GM19239 (cell line): Measurements from ENCODE around the gene CCDC83.
"Not testable (repeated sequence)": the region's sequence is repeated elsewhere in the genome, so short reads cannot be mapped to it uniquely, and the experiment has no call there.

Source experiments
- DNase-seq: peaks from one replicate; pipeline ENCODE4 v3.0.0; 2011; ENCODE audit warnings: low spot score; ENCODE audit not compliant: insufficient read length
- FAIRE-seq: peaks from 2 replicates; lab custom pipeline; 2011; peaks lifted over from hg19 to GRCh38; lab: Jason Lieb, UNC

CCDC83 gene

DNA sequence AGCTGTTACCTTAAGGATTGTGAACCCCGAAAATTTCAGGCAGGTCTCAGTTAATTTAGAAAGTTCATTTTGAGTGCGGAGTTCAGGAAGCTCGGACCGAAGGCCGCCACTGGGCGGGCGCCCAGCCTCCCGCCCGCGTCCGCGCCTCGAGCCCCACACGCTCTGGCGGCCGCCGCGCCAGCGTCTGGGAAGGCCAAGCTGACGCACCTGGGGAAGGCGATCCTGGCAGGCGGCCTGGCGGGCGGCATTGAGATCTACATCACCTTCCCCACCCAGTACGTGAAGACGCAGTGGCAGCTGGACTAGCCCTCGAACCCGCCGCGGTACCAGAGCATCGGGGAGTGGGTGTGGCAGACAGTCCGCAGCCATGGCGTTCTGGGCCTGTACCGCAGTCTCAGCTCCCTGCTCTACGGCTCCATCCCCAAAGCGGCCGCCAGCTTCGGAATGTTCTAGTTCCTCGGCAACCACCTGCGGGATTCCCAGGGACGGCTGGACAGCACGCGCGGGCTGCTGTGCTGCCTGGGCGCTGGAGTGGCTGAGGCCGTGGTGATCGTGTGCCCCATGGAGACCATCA, 79.5 kb downstream of the CCDC83 start:
- no peak for DNase-seq
- no peak for FAIRE-seq

DNA sequence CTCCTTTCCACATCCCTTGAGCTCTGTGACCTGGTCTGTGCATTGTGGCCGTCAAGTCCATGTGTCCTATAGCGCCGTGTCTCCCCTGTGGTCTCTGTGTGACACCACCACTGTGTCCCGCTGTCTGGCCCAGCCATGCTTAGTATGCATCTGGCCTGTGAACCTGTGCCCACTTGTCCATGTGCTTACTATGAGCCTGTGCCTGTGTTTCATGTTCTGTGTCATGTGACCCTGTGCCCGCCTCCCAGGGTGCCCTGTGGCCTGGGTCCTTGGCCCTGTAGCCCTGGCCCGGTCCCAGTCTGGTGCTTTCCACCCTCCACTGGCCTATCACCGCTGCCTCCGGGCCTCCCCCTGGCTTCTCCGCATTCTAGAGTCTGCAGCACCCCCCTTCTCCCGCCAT, 80.6 kb downstream of the CCDC83 start:
- DNase-seq (no peak), FAIRE-seq (no peak)

DNA sequence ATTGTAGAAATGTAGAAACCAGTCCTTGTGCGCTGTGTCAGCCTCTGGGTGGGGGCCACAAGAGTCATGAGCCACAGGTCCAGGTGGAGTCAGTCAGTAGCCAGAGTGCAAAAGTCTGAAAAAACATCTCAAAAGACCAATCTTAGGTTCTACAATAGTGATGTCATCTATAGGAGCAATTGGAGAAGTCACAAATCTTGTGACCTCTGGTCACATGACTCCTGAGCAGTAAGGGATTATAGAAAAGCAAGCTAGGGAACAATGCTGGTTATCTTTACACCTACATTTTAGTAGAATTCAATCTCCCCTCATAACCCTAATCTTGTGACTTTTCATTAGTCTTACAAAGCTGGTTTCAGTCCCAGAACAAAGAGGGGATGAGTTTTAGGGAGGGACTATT, 82.7 kb downstream of the CCDC83 start:
- DNase-seq = no peak
- no peak for FAIRE-seq

DNA sequence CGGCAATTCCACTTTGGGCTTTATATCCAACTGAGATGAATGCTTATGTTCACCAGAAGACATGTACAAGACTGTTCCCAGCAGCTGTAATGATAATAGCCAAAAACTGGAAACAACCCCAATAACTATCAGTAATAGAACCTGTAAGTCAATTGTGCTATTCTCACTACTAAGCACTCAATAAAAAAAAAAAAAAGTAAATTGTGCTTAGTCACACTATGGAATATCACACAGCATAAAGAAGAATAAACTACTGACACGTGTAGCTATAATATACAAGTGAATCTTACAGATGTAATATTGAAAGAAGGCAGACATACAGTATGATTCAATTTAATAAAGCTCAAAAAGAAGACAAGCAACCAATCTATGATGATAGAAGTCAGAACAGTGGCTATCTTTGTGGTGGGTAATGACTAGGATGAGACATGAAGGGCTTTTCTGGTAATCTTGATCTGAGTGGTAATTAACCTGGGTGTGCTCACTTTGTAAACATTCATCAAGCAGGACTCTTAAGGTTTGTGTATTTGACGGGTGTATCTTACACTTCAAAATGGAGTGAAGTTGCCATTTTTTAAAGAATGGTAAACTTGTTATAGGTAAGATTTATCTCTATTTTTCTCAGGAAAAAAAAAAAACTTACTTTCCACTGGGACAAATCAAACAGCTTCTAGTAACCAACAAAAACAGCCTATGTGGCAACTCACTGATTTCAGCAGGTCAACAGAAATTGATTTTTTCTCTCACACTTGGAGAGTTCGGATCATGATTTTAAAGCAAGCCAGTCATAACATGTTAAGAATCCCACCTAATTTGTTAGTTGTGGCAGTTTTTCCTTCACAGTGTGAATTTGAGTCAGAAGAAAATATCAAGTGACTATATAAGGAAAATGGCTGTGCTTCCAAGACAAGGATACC, 84.2 kb downstream of the CCDC83 start:
- no peak for FAIRE-seq

DNA sequence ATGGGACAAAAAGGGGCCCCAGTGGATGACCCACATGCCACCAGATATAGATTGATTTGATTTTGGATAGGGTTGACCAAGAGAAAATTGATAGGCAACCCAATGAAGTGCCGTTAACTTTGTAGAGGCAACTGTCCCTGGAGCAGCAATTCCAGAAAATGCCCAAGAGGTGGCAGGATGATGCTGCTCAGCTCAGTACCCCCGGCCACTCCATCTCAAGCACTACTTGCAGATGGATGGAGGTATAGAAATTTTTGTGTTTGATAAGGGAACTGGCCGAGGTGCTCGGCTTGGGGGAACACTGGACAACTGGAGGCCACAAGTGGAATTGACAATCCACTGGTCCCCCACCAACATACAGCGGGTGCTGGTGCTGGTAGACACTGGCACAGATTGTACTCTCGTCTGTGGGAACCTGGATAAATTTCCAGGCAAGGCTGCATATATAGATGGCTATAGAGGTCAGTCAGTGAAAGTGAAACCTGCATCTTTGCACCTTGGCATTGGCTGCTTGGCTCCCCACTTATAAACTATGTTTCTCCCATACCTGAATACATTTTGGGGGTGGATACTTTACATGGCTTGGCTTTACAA, 86.3 kb downstream of the CCDC83 start:
- peak; percentile 43 for DNase-seq
- FAIRE-seq = peak; percentile 51

More for the DNA sequence above, 84.2 kb downstream of the CCDC83 start:
- no peak for DNase-seq

DNA sequence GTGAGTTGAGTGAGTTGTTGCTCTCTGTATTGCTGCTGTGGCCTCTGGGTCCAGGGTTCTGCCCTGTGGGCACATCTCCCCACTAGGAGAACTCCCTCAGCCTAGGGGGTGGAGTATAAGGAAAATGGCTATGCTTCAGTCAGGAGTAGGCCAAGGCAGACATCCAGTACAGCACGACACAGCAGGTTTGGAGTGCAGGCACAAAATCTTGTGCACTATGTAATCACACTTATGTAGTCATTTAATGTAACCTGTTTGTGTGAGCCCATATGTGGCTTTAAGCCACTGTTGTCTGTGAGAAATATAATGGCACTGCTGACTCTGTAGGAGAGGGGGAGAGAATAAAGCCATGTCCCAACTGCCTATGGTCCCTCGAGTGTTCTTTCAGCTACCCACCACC, 90.1 kb downstream of the CCDC83 start:
- FAIRE-seq = no peak
- DNase-seq = no peak

DNA sequence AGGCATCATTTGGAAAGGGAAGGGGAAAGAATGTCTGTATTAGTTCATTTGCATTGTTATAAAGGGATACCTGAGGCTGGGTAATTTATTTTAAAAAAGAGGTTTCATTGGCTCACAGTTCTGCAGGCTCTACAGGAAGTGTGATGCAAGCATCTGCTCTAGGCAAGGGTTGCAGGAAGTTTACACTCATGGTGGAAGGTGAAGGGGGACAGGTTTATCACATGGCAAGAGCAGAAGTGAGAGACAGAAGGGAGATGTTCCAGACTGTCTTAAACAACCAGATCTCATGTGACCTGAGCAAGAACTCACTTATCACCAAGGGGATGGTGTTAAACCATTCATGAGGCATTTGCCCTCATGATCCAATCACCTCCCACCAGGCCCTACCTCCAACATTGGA, 90.6 kb downstream of the CCDC83 start:
- FAIRE-seq (no peak), DNase-seq (no peak)

DNA sequence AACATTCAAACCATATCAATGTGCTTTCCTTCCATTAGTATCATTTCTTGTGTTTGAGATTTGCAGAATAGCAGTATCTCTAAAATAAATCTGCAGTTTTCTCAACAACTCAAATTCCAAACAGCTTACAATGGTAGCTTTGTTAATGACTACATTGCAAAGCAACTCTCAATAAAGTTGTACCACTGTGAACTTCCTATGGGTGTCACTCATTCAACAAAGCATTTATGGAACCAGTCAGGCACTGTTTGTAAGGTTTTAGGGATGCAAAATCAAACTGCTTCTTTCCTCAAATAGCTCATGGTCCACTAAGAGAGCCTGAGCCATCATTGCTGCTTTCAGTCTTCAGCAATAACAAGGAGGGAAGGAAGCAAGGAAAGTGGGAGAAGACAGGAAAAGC, 91.0 kb downstream of the CCDC83 start:
- DNase-seq (no peak), FAIRE-seq (no peak)

DNA sequence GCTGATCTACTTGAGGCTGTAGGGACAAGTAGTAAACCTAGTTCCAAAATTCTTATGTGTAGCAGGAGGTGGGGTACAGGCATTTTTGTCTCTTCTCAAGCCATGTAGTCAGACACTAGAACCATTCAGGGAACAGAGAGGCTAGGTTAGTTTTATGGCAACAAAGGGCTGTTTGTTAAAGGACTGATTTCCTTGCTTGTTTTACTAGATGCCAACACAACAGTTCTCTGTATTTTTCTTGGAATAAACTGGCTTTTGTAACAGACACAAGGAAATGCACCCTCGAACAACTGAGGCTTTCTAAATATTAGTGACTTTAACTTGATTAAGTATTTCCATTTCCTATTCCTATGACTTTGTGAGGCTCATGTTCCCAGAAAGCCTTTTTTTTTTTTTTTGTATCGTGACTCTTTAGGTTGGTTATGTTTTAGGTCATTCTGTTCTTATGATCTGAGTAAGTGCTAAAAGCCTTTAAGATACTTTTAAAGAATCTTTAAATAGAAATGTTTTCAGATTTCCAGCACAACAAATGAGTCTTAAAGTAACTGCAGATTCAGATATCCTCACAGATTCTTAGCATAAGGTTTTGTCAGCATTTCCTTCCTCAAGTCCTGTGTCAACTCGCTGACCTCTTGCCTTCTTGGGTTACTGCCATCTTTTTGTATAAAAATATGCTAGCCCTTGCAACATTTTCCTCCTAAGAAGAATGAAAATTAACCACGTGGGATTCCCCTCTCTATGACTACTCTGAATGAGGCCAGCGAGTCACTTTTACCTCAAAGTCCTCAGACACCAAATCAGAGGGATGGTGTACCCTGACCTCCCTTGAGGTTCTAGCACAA, 92.5 kb downstream of the CCDC83 start:
- no peak for DNase-seq
- FAIRE-seq = no peak

DNA sequence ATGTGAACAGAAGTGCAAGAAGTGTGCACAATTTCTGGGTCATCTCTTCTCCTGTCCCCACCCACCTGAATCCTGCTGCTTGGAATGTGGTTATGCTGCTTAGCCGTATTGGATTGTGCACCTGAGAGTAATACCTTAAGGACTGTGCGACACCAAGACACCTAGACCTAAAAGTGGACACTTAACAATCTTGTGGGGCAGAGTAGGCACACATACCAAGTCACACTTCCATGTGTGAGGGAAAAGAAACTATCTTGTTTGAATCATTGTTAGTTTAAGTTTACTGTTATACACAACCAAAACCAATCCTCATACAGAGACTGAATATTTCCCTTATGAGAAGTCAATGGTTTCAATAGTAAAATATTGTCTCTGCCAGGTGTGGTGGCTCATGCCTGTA, 93.7 kb downstream of the CCDC83 start:
- DNase-seq = no peak
- FAIRE-seq = peak; percentile 4

DNA sequence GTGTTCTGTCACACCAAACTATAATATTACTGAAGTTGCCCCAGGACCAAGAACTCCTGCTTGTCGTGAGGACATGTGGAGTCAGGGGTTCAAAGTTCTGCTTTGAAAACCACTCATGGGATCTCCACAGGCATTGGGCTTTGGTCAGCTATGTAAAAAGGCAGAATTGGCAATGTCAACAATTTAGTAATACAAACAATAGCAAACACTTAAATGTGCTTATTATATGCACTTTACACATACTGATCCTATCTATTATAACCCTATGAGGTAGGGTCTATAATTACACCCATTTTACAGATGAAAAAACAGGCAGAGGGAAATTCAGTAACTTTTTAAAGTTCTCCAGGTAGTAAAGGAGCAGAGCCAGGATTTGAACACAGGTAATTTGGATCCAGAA, 94.6 kb downstream of the CCDC83 start:
- DNase-seq (no peak), FAIRE-seq (no peak)

DNA sequence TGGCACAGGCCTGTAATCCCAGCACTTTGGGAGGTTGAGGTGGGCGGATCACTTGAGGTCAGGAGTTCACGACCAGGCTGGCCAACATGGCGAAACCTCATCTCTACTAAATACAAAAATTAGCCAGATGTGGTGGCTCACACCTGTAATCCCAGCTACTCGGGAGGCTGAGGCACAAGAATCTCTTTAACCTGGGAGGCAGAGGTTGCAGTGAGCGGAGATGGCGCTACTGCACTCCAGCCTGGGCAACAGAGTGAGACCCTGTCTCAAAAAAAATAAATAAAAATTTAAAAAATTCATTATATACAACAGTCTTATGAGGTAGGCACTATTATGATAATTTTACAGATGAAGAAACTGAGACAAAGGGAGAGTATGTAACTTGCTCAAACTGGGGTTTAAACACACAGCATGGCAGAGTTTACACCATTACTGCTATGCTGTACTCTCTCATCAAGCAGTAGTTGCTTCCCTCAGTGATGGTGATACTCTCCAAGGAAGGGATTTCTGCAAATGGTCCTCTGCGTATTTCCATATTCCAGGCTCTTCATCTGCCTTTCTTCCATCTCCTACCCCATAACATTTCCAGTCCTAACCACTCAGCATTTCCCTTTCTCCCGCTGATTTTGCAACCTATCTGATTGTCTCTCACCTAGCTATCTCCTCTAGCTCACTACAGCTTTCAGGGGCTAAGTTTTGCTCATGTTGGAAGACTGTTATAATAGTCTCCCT, 95.3 kb downstream of the CCDC83 start:
- no peak for FAIRE-seq
- no peak for DNase-seq

DNA sequence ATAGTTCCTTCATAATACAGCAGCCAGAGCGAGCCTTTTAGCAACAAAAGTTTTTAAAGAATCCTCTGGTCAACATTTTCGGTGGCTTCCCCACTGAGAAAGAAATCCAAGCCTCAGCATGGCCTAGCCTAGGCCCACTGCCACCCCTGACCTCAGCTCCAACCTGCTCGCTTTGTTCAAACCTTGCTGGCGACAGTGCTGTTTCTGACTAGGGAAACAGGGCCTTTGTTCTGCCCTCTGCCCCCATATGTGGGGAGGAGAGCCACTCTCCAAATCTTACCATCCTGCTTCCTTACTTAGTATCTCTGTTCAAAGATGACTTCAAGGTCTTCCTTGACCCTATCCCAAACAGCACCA, 95.8 kb downstream of the CCDC83 start:
- FAIRE-seq = no peak
- DNase-seq = no peak

DNA sequence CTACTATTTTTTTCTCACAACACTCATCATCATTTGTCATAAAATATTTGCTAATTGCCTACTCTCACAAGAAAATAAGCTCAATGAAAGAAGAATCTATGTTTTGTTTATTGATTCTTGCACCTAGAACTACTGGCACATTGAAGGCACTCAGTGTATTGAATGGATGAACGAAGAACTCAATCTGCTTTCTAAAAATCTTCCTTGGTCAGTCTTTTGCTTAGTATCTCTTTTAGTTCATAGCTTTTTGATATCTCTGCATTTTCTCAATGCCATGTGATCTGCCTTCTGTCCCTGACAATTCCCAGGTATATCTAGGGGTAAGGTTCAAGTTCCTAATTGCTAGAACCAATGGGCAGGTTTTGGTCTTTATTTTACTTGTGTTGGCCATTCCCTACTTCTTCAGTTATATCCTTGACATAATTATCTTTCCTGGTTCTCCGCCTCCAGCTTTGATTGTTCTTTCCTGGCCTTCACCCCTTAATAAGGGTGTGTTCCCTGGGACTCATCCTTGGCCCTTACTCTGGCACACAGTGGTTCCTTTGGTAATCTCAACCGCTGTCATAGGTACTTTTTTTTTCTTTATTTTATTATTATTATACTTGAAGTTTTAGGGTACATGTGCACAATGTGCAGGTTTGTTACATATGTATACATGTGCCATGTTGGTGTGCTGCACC, 96.4 kb downstream of the CCDC83 start:
- FAIRE-seq (no peak), DNase-seq (no peak)

DNA sequence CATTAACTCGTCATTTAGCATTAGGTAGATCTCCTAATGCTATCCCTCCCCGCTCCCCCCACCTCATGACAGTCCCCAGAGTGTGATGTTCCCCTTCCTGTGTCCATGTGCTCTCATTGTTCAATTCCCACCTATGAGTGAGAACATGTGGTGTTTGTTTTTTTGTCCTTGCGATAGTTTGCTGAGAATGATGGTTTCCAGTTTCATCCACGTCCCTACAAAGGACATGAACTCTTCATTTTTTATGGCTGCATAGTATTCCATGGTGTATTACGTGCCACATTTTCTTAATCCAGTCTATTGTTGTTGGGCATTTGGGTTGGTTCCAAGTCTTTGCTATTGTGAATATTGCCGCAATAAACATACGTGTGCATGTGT, 96.9 kb downstream of the CCDC83 start:
- FAIRE-seq, DNase-seq: not testable (repeated sequence)

DNA sequence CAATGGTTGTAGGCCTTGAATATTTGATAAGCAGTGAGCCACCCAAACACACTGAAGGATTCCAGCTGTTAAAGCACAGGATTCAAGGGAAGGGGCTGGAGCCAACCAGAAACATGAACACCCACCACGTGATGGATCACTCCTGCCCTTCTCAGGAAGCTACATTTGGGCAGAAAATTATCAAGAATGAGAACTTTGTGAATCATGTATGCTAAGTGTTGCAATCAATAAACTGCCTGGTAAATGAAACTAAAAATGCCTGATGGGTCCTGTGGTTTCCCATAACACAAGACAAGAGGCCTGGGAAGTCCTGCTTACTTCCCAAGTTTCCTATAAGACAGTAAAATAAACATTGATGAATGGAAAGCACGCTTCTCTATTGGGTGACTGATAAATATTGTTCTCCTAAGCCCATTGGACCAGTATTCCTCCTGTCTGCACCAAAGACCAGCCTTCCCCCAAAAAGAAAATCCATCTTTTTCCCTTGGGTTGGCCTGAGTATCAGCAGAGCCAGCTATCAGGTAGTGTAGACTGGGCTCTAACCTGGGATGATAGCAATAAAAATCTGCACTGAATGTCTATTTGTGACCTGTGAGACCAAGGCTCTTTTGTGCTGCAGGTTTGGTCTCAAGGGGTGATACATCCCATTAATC, 98.4 kb downstream of the CCDC83 start:
- no peak for DNase-seq
- FAIRE-seq = no peak

DNA sequence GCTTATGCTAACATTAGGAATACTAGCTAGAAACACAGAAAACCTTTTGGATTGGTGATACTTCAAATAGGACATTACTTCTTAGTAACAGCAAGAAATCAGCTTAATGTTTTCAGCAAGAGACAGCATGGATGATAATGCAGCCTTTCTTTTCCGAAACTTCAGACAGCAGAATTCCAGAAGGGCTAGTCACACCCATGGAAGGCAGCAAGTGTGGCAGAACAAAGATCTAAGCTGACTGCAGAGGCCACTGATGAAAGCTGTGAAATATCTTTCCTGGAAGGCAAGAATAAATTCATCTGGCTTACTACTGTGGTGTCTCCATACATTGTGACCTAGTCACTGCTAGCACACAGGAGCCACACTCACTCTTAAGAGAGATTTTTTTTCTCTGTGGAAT, 100.3 kb downstream of the CCDC83 start:
- FAIRE-seq = no peak
- no peak for DNase-seq

DNA sequence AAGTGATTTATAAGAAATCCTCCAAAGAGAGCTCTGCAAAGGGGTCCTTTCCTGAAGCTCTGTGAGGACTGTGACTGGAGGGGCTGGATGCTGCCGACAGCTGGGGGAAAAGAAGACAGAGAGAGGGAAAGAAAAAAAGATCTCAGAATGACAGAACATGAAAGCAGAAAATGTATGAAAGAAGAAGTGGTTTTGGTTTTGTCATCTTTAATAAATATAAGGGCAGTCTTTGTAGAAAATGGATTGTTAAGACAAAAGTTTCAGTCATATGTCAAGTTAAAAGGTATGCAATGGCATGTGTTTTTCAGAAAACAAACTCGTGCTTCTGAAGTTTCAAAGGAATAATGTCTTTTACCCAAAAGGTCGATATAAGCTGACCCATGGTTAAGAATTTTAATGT, 105.5 kb downstream of the CCDC83 start:
- FAIRE-seq = peak; percentile 51
- DNase-seq = no peak

DNA sequence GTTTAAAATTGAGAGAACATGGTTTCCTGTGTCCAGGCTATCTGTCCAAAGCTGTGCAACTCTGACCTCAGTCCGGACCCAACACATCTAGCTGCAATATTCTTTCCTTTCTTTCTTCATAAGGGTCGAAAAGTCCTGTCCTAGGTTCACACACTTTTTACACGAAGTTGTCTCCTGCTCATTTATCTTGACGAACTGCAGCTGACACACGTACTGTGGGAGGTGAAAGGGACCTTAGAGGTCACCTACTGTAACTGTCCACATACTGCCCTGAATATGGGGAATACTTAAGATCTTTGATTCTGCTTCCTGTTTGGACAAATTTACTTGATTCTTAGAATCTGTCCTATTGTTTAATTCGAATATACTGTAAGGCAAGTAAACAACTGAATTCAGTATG, 105.9 kb downstream of the CCDC83 start:
- DNase-seq (no peak), FAIRE-seq (no peak)
